K562 (cell line): ENCODE results near the gene SEPTIN1. TPM values are rescaled to one million over a fixed set of nuclear protein-coding genes. Genes with fewer than 3 reads are reported as not detected.

Source experiments
- ATF7 ChIP-seq: fragments of 450-650 bp; IDR thresholded peaks from 2 replicates; pipeline ENCODE4 v1.7.1; 2014; ENCODE audit warnings: mild to moderate bottlenecking, moderate library complexity
- CBX8 ChIP-seq: fragments of 200-600 bp; sonication (generic); IDR thresholded peaks from 2 replicates; pipeline ENCODE4 v1.6.1; 2012; ENCODE audit warnings: borderline replicate concordance, mixed run types, low read depth, mild to moderate bottlenecking, moderate library complexity, mixed read lengths, low read length, control low read depth, inconsistent platforms; ENCODE audit not compliant: poor library complexity, severe bottlenecking; ENCODE audit errors: extremely low read depth
- CHD2 ChIP-seq: IDR thresholded peaks from 2 replicates; pipeline ENCODE4 v1.6.1; 2011; ENCODE audit warnings: low read depth, low read length
- CXXC5 ChIP-seq: fragments of 250-450 bp; sonication (Bioruptor Pico); IDR thresholded peaks from 2 replicates; pipeline ENCODE4 v1.8.0; 2022; ENCODE audit warnings: inconsistent platforms, mild to moderate bottlenecking, moderate library complexity
- ETV1 ChIP-seq: fragments of 450-650 bp; conservative IDR thresholded peaks from 2 replicates; pipeline ENCODE4 v1.6.1; 2016; ENCODE audit warnings: missing genetic modification characterization, control low read depth, low read depth, missing compliant biosample characterization
- MED1 ChIP-seq: sonication (generic); formaldehyde crosslinking; IDR thresholded peaks from 2 replicates; pipeline ENCODE4 v1.8.1; 2023; ENCODE audit warnings: missing genetic modification reagents, borderline replicate concordance
- MEIS2 ChIP-seq: fragments of 450-650 bp; IDR thresholded peaks from 2 replicates; pipeline ENCODE4 v1.6.1; 2014; ENCODE audit warnings: mild to moderate bottlenecking; ENCODE audit not compliant: partially characterized antibody
- NCOR1 ChIP-seq: fragments of 450-650 bp; IDR thresholded peaks from 2 replicates; pipeline ENCODE4 v1.6.1; 2016; ENCODE audit warnings: mild to moderate bottlenecking, moderate library complexity
- NFYB ChIP-seq: IDR thresholded peaks from 2 replicates; pipeline ENCODE4 v1.6.1; 2011; ENCODE audit warnings: mild to moderate bottlenecking, moderate library complexity; ENCODE audit not compliant: insufficient read length; ENCODE audit errors: extremely low read depth
- PML ChIP-seq: IDR thresholded peaks from 2 replicates; pipeline ENCODE4 v1.6.1; 2012; ENCODE audit warnings: low read length, inconsistent platforms
- RBM14 ChIP-seq: fragments of 200-400 bp; formaldehyde crosslinking; IDR thresholded peaks from 2 replicates; pipeline ENCODE4 v1.6.1; 2018; ENCODE audit warnings: low read depth, mild to moderate bottlenecking, low read length, moderate library complexity, borderline replicate concordance; ENCODE audit not compliant: insufficient read depth
- TCF7 ChIP-seq: sonication (generic); IDR thresholded peaks from 2 replicates; pipeline ENCODE4 v1.6.1; 2016; ENCODE audit warnings: antibody characterized with exemption, borderline replicate concordance
- TRIM24 ChIP-seq, 2 experiments: fragments of 450-650 bp; IDR thresholded peaks; 2 replicates each; pipeline ENCODE4 v1.6.1; 2016
- YBX1 ChIP-seq: fragments of 450-650 bp; IDR thresholded peaks from 2 replicates; pipeline ENCODE4 v1.7.1; 2016; ENCODE audit warnings: mild to moderate bottlenecking
- ZC3H4 ChIP-seq: sonication (generic); formaldehyde crosslinking; IDR thresholded peaks from 2 replicates; pipeline ENCODE4 v1.9.0; 2021; ENCODE audit warnings: missing genetic modification reagents, borderline replicate concordance
- ZFP30 ChIP-seq: fragments of 250-450 bp; sonication (Bioruptor Pico); IDR thresholded peaks from 2 replicates; pipeline ENCODE4 v1.8.0; 2022; ENCODE audit warnings: moderate library complexity, mild to moderate bottlenecking, inconsistent platforms, borderline replicate concordance
- ZNF444 ChIP-seq: fragments of 250-450 bp; sonication (Bioruptor Pico); IDR thresholded peaks from 2 replicates; pipeline ENCODE4 v1.4.0; 2020; ENCODE audit warnings: mild to moderate bottlenecking, moderate library complexity
- polyA plus RNA-seq, 8 experiments: library from polyadenylated mRNA; depleted of rRNA in 4 of 8; stranded (reverse) in 5 of 8; unstranded in 3 of 8; fragments of >200 nt; fragmentation: Nextera tagmentation in 2 of 8; fragmentation: Illumina TruSeq in 1 of 8; extraction: Ambion mirVana in 2 of 8; extraction: Trizol in 1 of 8; gene quantifications; 2 replicates each; pipeline versions ENCODE4 v1.2.1 to v1.2.3, GENCODE V29; 2011 to 2014; ENCODE audit warnings: inconsistent platforms in 1 of 8, missing spikeins in 1 of 8
- total RNA-seq, 7 experiments: library from RNA; depleted of rRNA in 6 of 7; stranded (reverse); fragments of >200 nt in 6 of 7; fragmentation: Illumina TruSeq in 2 of 7; extraction: Trizol in 2 of 7; gene quantifications; 2 replicates each; pipeline versions ENCODE4 v1.2.1 to v1.2.3, GENCODE V29; 2011 to 2021; ENCODE audit warnings: low replicate concordance in 1 of 7
- TF ChIP-seq, protein P1 (sequence below): sonication (generic); formaldehyde crosslinking; IDR thresholded peaks from 2 replicates; pipeline ENCODE4 v1.8.1; 2022; ENCODE audit warnings: missing genetic modification reagents
- TF ChIP-seq, protein P2 (sequence below): sonication (generic); formaldehyde crosslinking; IDR thresholded peaks from 2 replicates; pipeline ENCODE4 v1.8.1; 2023; ENCODE audit warnings: mild to moderate bottlenecking, missing genetic modification reagents, moderate library complexity
- TF ChIP-seq, protein P3 (sequence below): fragments of 250-450 bp; sonication (Bioruptor Pico); IDR thresholded peaks from 2 replicates; pipeline ENCODE4 v1.5.0; 2021; ENCODE audit warnings: mild to moderate bottlenecking, borderline replicate concordance
- TF ChIP-seq, protein P4 (sequence below): fragments of 450-650 bp; IDR thresholded peaks from 2 replicates; pipeline ENCODE4 v1.6.1; 2016; ENCODE audit warnings: missing biosample characterization, missing genetic modification characterization
- TF ChIP-seq, protein P5 (sequence below): sonication (generic); formaldehyde crosslinking; IDR thresholded peaks from 2 replicates; pipeline ENCODE4 v1.8.1; 2023; ENCODE audit warnings: mild to moderate bottlenecking, missing genetic modification reagents

Gene SEPTIN1
- total and polyA plus RNA-seq, 9 of the 15 experiments (the other 6 are each of a cell fraction or from before 2014, with no cell fraction given): 0.23 to 5.6 (median 1.7) TPM; not detected in 1

DNA sequence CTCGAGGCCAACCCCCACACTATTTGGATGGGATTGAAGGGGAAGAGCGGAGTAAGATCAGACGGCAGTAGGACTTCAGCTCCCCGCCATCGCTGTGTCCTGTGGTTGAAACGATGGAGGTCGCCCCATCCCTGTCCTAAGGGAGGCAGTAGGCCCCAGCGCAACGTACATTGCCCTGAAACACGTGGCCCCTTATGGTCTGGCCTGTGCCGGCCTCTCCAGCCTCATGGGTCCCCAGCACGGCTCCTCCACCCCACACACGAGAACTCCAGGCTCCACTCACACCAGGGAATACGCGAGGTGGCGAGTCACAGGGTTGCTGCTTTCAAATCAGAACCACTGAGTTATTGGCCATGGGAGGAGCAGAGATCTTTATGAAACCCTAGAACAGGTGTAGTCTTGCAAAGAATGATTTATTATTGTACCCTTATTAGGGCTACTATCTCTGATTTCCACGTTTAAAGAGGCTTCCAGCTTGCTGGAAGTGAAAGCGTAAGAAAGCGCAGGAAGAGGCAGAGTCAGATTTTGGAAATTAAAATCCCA is 48.1 kb upstream of the SEPTIN1 start (continued):
- TF ChIP-seq CHD2 (no peak), CBX8 (no peak), ATF7 (no peak), ZFP30 (CRISPR knock-in tag) (no peak), TRIM24 (IDR thresholded peaks at IDR 0.05) (0 out of 4 replicates have a peak, but pooled peaks of 1 of the 2 experiments have one; percentile 9), NFYB (no peak), CXXC5 (CRISPR knock-in tag) (peak; percentile 23), MEIS2 (peak; percentile 1), YBX1 (no peak), TCF7 (no peak), ZNF444 (CRISPR knock-in tag) (no peak), MED1 (CRISPR knock-in tag) (no peak), NCOR1 (no peak), ETV1 (tag) (no peak), RBM14 (no peak), PML (no peak), ZC3H4 (CRISPR knock-in tag) (no peak)
- TF ChIP-seq, protein P1, sequence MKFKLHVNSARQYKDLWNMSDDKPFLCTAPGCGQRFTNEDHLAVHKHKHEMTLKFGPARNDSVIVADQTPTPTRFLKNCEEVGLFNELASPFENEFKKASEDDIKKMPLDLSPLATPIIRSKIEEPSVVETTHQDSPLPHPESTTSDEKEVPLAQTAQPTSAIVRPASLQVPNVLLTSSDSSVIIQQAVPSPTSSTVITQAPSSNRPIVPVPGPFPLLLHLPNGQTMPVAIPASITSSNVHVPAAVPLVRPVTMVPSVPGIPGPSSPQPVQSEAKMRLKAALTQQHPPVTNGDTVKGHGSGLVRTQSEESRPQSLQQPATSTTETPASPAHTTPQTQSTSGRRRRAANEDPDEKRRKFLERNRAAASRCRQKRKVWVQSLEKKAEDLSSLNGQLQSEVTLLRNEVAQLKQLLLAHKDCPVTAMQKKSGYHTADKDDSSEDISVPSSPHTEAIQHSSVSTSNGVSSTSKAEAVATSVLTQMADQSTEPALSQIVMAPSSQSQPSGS (CRISPR knock-in tag): no peak
- TF ChIP-seq, protein P2, sequence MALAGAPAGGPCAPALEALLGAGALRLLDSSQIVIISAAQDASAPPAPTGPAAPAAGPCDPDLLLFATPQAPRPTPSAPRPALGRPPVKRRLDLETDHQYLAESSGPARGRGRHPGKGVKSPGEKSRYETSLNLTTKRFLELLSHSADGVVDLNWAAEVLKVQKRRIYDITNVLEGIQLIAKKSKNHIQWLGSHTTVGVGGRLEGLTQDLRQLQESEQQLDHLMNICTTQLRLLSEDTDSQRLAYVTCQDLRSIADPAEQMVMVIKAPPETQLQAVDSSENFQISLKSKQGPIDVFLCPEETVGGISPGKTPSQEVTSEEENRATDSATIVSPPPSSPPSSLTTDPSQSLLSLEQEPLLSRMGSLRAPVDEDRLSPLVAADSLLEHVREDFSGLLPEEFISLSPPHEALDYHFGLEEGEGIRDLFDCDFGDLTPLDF: no peak
- TF ChIP-seq, protein P3, sequence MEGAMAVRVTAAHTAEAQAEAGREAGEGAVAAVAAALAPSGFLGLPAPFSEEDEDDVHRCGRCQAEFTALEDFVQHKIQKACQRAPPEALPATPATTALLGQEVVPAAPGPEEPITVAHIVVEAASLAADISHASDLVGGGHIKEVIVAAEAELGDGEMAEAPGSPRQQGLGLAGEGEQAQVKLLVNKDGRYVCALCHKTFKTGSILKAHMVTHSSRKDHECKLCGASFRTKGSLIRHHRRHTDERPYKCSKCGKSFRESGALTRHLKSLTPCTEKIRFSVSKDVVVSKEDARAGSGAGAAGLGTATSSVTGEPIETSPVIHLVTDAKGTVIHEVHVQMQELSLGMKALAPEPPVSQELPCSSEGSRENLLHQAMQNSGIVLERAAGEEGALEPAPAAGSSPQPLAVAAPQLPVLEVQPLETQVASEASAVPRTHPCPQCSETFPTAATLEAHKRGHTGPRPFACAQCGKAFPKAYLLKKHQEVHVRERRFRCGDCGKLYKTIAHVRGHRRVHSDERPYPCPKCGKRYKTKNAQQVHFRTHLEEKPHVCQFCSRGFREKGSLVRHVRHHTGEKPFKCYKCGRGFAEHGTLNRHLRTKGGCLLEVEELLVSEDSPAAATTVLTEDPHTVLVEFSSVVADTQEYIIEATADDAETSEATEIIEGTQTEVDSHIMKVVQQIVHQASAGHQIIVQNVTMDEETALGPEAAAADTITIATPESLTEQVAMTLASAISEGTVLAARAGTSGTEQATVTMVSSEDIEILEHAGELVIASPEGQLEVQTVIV: no peak
- TF ChIP-seq, protein P4, sequence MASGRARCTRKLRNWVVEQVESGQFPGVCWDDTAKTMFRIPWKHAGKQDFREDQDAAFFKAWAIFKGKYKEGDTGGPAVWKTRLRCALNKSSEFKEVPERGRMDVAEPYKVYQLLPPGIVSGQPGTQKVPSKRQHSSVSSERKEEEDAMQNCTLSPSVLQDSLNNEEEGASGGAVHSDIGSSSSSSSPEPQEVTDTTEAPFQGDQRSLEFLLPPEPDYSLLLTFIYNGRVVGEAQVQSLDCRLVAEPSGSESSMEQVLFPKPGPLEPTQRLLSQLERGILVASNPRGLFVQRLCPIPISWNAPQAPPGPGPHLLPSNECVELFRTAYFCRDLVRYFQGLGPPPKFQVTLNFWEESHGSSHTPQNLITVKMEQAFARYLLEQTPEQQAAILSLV (tag): no peak; the same call in 1 of the 2 replicates
- TF ChIP-seq, protein P5, sequence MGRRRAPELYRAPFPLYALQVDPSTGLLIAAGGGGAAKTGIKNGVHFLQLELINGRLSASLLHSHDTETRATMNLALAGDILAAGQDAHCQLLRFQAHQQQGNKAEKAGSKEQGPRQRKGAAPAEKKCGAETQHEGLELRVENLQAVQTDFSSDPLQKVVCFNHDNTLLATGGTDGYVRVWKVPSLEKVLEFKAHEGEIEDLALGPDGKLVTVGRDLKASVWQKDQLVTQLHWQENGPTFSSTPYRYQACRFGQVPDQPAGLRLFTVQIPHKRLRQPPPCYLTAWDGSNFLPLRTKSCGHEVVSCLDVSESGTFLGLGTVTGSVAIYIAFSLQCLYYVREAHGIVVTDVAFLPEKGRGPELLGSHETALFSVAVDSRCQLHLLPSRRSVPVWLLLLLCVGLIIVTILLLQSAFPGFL: no peak
